H7 (cell line): ENCODE measurements around the gene KCNK5. TPM values are rescaled to one million over a fixed set of nuclear protein-coding genes. Genes with fewer than 3 reads are reported as not detected.

Experiments
- DNase-seq: peaks from one replicate; pipeline ENCODE4 v3.0.0; 2012
- H3K27me3 ChIP-seq: 2 replicates; pipeline ENCODE4 v1.6.0; 2011; ENCODE audit warnings: mild to moderate bottlenecking, low read length; ENCODE audit not compliant: control insufficient read depth, insufficient read depth
- H3K36me3 ChIP-seq: replicated peaks from 2 replicates; pipeline ENCODE4 v1.5.1; 2011; ENCODE audit warnings: low read length; ENCODE audit not compliant: control insufficient read depth, insufficient read depth
- H3K4me3 ChIP-seq: 2 replicates; pipeline ENCODE4 v1.5.1; 2011; ENCODE audit warnings: low read depth, mild to moderate bottlenecking, control low read depth, low read length, moderate library complexity; ENCODE audit not compliant: insufficient read depth
- total RNA-seq: library from RNA; depleted of rRNA; stranded (reverse); fragments of >200 nt; shearing (Covaris generic); gene quantifications from 2 replicates; pipeline ENCODE4 v1.2.3, GENCODE V29; 2014

KCNK5 gene
- total RNA-seq, 1 experiment from 2014 or later, result 23.8 TPM

GRCh38 chr6:39202166-39202565, 27.1 kb downstream of the KCNK5 start:
- H3K36me3 ChIP-seq, result peaks cover under 1% of the 10 kb centered on the region
- no peak overlapping the region for H3K4me3 ChIP-seq
- no peak for DNase-seq
- H3K27me3 ChIP-seq, result no peaks in the 10 kb centered on the region

- no peak for DNase-seq
- no peak overlapping the region for H3K4me3 ChIP-seq
- H3K36me3 ChIP-seq, result peaks cover 9% of the 10 kb centered on the region
- H3K27me3 ChIP-seq, result no peaks in the 10 kb centered on the region
These were observed 28.7 kb downstream of the KCNK5 start for GRCh38 chr6:39200498-39201020.

DNA sequence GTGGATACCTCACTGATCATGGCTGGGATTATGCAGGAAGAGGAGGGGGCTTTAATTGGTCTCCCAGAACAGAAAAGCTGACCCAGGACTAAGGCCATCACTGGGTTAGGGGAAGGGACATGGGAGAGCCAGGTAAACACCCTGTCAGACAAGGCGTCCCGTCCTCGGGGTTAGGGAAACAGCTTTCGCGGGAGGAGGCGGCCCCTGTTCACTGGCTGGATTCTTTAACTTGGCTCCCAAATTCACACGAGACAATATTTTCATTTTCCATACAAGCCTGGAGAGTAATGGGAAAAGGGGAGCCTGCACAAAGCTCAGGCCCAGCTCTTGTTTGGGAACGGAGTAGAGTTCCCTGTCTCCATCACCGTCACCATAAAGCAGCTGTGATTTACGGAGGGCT, 29.3 kb downstream of the KCNK5 start:
- H3K36me3 ChIP-seq, result peaks cover 15% of the 10 kb centered on the region
- no peak overlapping the region for H3K4me3 ChIP-seq
- no peaks in the 10 kb centered on the region for H3K27me3 ChIP-seq
- DNase-seq, result no peak

DNA sequence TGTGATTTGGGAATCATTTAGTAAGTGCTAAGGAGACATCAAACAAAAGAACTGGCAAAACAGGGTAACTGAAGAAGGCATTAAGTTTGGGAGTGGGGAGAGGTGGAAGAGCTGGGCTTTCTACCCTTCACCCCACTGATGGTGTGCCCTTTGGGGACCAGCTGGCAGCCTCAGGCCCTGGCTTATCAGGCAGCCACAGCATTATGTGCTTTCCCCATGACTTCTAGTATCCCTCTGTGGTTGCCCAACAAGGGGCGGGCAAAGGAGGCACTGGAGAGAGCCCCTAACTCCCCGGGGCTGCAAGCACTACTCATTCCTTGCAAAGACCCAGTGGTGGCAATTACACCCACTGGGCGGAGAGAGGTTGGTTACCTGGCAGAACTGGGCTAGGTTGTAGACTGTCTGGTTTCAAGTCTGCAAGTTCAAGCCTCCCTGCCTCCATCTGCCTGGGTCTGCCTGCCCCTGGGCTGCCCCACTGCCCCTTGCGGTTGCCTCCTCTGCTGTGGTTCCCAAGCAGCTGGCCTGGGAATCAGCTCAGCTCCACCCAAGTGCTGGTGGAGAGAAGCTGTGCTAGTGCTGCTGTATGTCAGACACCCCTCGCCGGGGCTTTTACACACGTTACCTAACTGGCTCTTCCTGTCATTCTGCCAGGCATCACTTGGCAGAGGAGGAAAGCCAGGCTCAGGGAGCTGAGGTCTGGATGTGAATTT, 29.9 kb downstream of the KCNK5 start:
- no peak for DNase-seq
- no peaks in the 10 kb centered on the region for H3K27me3 ChIP-seq
- H3K4me3 ChIP-seq, result no peak overlapping the region
- peaks cover 19% of the 10 kb centered on the region for H3K36me3 ChIP-seq

DNA sequence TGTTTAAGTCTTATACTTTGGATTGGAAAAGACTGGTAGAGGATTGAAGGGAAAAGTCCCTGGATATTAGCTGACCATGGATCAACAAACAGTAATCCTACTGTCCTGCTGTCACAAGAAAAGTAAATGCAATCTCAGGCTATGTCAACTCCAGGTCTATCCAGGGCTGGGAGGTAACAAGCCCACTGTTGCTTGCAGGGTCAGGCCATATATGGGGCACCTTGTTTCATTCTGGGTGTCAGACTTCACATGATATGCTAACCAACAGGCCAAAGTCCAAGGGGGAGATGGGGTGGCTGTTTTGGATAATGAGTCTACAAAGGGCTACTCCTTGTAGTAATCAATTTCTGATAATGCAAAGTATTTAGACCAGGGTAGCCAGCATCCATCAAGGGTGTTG, 30.7 kb downstream of the KCNK5 start:
- H3K4me3 ChIP-seq, result no peak overlapping the region
- peaks cover 27% of the 10 kb centered on the region for H3K36me3 ChIP-seq
- H3K27me3 ChIP-seq, result no peaks in the 10 kb centered on the region
- DNase-seq, result no peak

DNA sequence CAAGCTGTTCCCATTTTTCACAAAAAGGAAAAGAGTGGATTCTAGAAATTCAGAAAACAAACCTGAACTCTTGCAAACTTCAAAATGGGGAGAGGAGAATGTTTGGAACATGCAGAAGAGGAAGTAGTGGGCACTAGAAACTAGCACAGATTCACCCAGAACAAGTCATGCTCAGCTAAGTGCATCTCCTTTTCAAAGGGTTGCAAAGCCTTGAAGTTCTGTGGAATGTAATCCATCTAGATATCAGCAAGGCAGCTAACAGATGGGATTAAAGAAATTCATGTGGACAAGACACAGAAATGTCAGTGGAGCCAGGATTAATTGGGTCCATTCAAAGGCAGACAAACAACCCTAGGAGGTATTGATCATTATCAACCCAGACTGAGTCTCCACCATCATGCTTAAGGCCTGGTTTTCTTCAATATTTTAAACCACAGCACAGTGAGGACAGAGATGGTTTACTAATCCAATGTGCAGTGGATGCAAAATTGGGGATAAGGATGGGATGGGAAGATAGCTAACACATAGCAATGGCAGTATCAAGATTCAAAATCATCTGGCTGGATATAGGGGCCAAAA, 31.3 kb downstream of the KCNK5 start:
- Histone ChIP-seq H3K36me3 (peaks cover 31% of the 10 kb centered on the region), H3K4me3 (no peak overlapping the region), H3K27me3 (no peaks in the 10 kb centered on the region)
- no peak for DNase-seq

DNA sequence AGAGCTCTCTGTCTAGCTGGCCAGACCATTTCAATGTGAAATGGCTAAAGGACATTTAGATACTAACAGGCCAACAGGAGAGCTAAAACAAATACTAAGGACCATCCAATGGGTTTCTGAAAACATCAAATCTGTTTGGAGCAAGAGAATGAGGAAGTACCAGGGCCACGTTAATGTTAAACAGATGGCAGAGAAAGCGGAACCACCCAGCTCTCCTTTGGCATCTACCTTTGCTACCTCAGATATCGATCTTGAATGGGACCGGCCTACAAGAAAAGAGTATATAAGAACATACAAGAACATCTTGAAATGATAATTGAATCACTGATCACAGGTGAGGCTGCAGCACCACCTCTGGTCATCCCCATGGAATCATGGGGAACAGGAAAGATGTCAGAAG, 31.8 kb downstream of the KCNK5 start:
- Histone ChIP-seq H3K4me3 (no peak overlapping the region), H3K27me3 (no peaks in the 10 kb centered on the region), H3K36me3 (peaks cover 32% of the 10 kb centered on the region)
- no peak for DNase-seq

DNA sequence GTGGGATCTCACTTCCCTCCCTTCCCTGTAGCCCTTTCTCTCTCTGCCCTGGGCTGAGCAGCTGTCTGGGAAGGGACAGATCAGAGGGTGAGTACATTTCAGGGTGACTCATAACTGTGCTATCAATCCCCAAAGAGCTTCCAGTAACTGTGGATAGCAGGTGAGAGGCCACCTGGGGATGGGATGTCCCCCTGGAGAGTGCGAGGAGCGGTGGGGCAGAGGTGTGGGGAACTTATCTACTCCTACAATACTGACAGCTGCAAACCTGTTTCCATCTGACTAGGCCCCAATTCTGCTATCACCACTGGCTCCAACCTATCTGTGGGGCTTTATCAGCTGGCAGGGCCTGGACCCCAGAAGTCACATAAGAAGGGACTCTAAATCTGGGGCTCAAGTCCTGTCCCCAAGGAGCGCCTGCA, 32.6 kb downstream of the KCNK5 start:
- H3K4me3 ChIP-seq, result no peak overlapping the region
- peaks cover 32% of the 10 kb centered on the region for H3K36me3 ChIP-seq
- no peaks in the 10 kb centered on the region for H3K27me3 ChIP-seq
- no peak for DNase-seq

GRCh38 chr6:39195792-39196385, 33.4 kb downstream of the KCNK5 start:
- H3K36me3 ChIP-seq, result peaks cover 32% of the 10 kb centered on the region
- no peaks in the 10 kb centered on the region for H3K27me3 ChIP-seq
- H3K4me3 ChIP-seq, result no peak overlapping the region
- no peak for DNase-seq

GRCh38 chr6:39194466-39194865, 34.8 kb downstream of the KCNK5 start:
- no peak for DNase-seq
- H3K36me3 ChIP-seq, result peaks cover 34% of the 10 kb centered on the region
- H3K4me3 ChIP-seq, result no peak overlapping the region
- H3K27me3 ChIP-seq, result no peaks in the 10 kb centered on the region

DNA sequence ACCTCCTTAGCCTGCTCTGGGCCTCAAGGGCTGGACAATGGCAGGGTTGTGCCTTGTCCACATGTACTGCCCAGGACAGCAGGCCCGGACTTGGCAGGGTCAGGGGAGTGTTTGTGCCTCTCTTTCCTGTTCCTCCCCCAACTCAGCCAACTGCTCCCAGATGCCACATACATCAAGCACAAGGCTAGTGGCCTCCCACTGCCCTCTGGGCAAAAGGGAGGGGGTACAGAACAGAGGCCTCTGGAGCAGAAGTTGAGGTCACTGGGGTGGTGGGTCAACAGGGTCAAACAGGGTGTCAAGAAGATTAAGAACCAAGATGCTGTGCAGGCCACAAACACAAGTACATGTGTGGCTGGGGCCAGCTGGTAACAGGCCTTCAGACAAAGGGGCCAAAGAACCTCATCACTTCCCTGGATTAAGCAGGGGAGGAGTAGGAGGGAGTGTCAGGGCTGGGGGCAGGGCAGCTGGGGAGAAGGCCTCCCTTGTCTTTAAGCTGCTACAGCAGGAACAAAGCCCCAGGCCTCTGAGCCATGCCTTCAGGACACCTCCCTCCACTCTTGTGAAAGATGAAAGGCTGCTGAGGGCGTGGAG, 36.0 kb downstream of the KCNK5 start:
- Histone ChIP-seq H3K36me3 (peaks cover 36% of the 10 kb centered on the region), H3K27me3 (no peaks in the 10 kb centered on the region), H3K4me3 (no peak overlapping the region)
- DNase-seq, result no peak

- H3K27me3 ChIP-seq, result no peaks in the 10 kb centered on the region
- H3K4me3 ChIP-seq, result no peak overlapping the region
- no peak for DNase-seq
- peaks cover 38% of the 10 kb centered on the region for H3K36me3 ChIP-seq
These were observed 36.5 kb downstream of the KCNK5 start for GRCh38 chr6:39192736-39193135.

GRCh38 chr6:39191236-39191930, 37.9 kb downstream of the KCNK5 start:
- H3K36me3 ChIP-seq, result peaks cover 37% of the 10 kb centered on the region
- no peaks in the 10 kb centered on the region for H3K27me3 ChIP-seq

GRCh38 chr6:39190545-39191235, 38.6 kb downstream of the KCNK5 start:
- no peak overlapping the region for H3K4me3 ChIP-seq
- H3K36me3 ChIP-seq, result peaks cover 33% of the 10 kb centered on the region
- H3K27me3 ChIP-seq, result no peaks in the 10 kb centered on the region
- no peak for DNase-seq

More at GRCh38 chr6:39191236-39191930, 37.9 kb downstream of the KCNK5 start:
- H3K4me3 ChIP-seq, result no peak overlapping the region
- DNase-seq, result no peak
